ENCODE measurements around the gene C19orf12. TPM values are rescaled to one million over a fixed set of nuclear protein-coding genes. Genes with fewer than 3 reads are reported as not detected.

Gene C19orf12
- total and polyA plus RNA-seq, 2 of the 13 experiments (the other 11 are each of a cell fraction or from before 2014, with no cell fraction given), result 17.7 to 34.4 TPM

DNA sequence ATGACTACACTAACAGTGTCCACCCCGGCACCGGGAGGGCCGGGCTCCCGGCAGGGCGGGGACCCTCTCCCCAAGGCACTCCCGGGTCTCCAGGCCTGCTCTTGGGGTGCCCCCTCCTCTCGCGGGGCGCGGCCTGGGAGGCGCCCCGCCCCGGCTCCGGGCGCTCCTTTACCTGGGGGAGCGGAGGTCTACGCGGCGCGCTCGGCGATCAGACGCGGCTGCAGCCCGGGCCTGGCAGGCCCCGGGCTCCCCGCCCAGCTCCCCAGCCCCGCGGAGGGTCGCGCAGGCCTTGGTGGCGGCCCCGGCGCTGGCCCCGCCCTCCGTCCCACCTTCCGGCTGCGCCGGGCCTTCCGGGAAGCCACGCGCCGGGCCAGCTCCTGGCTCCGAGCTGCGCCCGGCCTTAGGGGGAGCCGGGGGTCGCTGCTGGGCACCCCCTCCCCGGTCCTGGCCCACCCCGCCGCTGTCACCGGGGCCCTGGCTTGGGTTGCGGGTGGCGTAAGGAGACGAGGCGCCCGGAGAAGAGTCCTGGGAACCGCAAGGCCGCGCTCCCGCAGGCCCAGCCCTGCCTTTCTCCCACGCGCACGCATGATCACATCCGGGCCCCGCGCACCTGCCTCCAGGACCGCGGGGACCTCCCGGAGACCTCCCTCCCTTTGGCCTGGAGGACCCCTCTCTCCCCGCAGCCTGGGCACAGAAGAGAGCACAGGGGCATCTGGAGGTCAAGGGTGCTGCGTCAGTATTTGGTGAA, at the start of gene C19orf12 (continued):
- TF ChIP-seq GABPA (IDR thresholded peaks at IDR 0.05; ENCODE audit: low read depth, low read length) (peak; percentile 65), GABPA (CRISPR knock-in tag; IDR thresholded peaks at IDR 0.05; ENCODE audit: low read depth) (no peak), ZNF562 (CRISPR knock-in tag; IDR thresholded peaks at IDR 0.05; ENCODE audit: borderline replicate concordance) (no peak), ZNF788 (CRISPR knock-in tag; IDR thresholded peaks at IDR 0.05; ENCODE audit: borderline replicate concordance) (peak; percentile 47; the same call in 1 of the 2 replicates), ZKSCAN5 (CRISPR knock-in tag; IDR thresholded peaks at IDR 0.05) (no peak), ZNF547 (CRISPR knock-in tag; IDR thresholded peaks at IDR 0.05) (peak; percentile 83; the same call in 1 of the 2 replicates), NCOA2 (CRISPR knock-in tag; IDR thresholded peaks at IDR 0.05) (no peak), NFE2L1 (CRISPR knock-in tag; IDR thresholded peaks at IDR 0.05; ENCODE audit: borderline replicate concordance) (no peak), KAT7 (CRISPR knock-in tag; IDR thresholded peaks at IDR 0.05; ENCODE audit: borderline replicate concordance) (no peak; the same call in 1 of the 2 replicates), ZEB1 (IDR thresholded peaks at IDR 0.05; ENCODE audit: insufficient replicate concordance, low read depth) (no peak), TSC22D2 (CRISPR knock-in tag; IDR thresholded peaks at IDR 0.05; ENCODE audit: borderline replicate concordance) (no peak), WIZ (CRISPR knock-in tag; IDR thresholded peaks at IDR 0.05) (no peak), MATR3 (CRISPR knock-in tag; IDR thresholded peaks at IDR 0.05) (no peak), RXRA (CRISPR knock-in tag; IDR thresholded peaks at IDR 0.05) (peak; percentile 23), ZNF720 (CRISPR knock-in tag; IDR thresholded peaks at IDR 0.05) (no peak), MEIS2 (CRISPR knock-in tag; IDR thresholded peaks at IDR 0.05) (no peak; the same call in 1 of the 2 replicates)
- TF ChIP-seq, protein P1, sequence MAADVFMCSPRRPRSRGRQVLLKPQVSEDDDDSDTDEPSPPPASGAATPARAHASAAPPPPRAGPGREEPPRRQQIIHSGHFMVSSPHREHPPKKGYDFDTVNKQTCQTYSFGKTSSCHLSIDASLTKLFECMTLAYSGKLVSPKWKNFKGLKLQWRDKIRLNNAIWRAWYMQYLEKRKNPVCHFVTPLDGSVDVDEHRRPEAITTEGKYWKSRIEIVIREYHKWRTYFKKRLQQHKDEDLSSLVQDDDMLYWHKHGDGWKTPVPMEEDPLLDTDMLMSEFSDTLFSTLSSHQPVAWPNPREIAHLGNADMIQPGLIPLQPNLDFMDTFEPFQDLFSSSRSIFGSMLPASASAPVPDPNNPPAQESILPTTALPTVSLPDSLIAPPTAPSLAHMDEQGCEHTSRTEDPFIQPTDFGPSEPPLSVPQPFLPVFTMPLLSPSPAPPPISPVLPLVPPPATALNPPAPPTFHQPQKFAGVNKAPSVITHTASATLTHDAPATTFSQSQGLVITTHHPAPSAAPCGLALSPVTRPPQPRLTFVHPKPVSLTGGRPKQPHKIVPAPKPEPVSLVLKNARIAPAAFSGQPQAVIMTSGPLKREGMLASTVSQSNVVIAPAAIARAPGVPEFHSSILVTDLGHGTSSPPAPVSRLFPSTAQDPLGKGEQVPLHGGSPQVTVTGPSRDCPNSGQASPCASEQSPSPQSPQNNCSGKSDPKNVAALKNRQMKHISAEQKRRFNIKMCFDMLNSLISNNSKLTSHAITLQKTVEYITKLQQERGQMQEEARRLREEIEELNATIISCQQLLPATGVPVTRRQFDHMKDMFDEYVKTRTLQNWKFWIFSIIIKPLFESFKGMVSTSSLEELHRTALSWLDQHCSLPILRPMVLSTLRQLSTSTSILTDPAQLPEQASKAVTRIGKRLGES (CRISPR knock-in tag; IDR thresholded peaks at IDR 0.05; ENCODE audit: borderline replicate concordance), result no peak
- TF ChIP-seq, protein P2, sequence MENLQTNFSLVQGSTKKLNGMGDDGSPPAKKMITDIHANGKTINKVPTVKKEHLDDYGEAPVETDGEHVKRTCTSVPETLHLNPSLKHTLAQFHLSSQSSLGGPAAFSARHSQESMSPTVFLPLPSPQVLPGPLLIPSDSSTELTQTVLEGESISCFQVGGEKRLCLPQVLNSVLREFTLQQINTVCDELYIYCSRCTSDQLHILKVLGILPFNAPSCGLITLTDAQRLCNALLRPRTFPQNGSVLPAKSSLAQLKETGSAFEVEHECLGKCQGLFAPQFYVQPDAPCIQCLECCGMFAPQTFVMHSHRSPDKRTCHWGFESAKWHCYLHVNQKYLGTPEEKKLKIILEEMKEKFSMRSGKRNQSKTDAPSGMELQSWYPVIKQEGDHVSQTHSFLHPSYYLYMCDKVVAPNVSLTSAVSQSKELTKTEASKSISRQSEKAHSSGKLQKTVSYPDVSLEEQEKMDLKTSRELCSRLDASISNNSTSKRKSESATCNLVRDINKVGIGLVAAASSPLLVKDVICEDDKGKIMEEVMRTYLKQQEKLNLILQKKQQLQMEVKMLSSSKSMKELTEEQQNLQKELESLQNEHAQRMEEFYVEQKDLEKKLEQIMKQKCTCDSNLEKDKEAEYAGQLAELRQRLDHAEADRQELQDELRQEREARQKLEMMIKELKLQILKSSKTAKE (CRISPR knock-in tag; IDR thresholded peaks at IDR 0.05; ENCODE audit: borderline replicate concordance), result no peak
- TF ChIP-seq, protein P3, sequence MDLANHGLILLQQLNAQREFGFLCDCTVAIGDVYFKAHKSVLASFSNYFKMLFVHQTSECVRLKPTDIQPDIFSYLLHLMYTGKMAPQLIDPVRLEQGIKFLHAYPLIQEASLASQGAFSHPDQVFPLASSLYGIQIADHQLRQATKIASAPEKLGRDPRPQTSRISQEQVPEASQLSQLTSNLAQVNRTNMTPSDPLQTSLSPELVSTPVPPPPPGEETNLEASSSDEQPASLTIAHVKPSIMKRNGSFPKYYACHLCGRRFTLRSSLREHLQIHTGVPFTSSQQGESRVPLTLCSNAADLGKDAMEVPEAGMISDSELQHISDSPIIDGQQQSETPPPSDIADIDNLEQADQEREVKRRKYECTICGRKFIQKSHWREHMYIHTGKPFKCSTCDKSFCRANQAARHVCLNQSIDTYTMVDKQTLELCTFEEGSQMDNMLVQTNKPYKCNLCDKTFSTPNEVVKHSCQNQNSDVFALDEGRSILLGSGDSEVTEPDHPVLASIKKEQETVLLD (CRISPR knock-in tag; IDR thresholded peaks at IDR 0.05; ENCODE audit: low read depth), result no peak
- TF ChIP-seq, protein P4, sequence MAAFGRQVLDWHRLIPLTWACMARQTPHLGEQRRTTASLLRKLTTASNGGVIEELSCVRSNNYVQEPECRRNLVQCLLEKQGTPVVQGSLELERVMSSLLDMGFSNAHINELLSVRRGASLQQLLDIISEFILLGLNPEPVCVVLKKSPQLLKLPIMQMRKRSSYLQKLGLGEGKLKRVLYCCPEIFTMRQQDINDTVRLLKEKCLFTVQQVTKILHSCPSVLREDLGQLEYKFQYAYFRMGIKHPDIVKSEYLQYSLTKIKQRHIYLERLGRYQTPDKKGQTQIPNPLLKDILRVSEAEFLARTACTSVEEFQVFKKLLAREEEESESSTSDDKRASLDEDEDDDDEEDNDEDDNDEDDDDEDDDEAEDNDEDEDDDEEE (CRISPR knock-in tag; IDR thresholded peaks at IDR 0.05), result 0 out of 2 replicates have a peak, but pooled peaks have one; percentile 62
- TF ChIP-seq, protein P5, sequence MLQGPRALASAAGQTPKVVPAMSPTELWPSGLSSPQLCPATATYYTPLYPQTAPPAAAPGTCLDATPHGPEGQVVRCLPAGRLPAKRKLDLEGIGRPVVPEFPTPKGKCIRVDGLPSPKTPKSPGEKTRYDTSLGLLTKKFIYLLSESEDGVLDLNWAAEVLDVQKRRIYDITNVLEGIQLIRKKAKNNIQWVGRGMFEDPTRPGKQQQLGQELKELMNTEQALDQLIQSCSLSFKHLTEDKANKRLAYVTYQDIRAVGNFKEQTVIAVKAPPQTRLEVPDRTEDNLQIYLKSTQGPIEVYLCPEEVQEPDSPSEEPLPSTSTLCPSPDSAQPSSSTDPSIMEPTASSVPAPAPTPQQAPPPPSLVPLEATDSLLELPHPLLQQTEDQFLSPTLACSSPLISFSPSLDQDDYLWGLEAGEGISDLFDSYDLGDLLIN (CRISPR knock-in tag; IDR thresholded peaks at IDR 0.05; ENCODE audit: borderline replicate concordance), result no peak
